CD4-positive, alpha-beta memory T cell (primary cell): ENCODE results near the gene NACA. TPM values are rescaled to one million over a fixed set of nuclear protein-coding genes. Genes with fewer than 3 reads are reported as not detected.
"Not testable (repeated sequence)": the region's sequence is repeated elsewhere in the genome, so short reads cannot be mapped to it uniquely, and the experiment has no call there.

ENCODE experiments used
- CTCF ChIA-PET: fragments of 350-600 bp; sonication (Branson Sonifier 250); formaldehyde crosslinking; loops from one replicate; lab custom pipeline; 2021; ENCODE audit warnings: inconsistent platforms; ENCODE audit not compliant: partially characterized antibody; lab: Charles Lee
- POLR2A ChIA-PET: fragments of 350-600 bp; sonication (Branson Sonifier 250); formaldehyde crosslinking; loops from one replicate; lab custom pipeline; 2021; ENCODE audit not compliant: partially characterized antibody; lab: Charles Lee
- DNase-seq, 5 donors: peaks; one replicate each; pipeline versions ENCODE4 v3.0.0 to v3.0.0-alpha.2; 2020 to 2022; ENCODE audit warnings: mixed read lengths in 1 of 5
- H3K27ac ChIP-seq: one replicate; pipeline ENCODE4 v1.7.0; 2013; ENCODE audit warnings: low read depth, low read length
- H3K27me3 ChIP-seq: 2 replicates; pipeline ENCODE4 v1.7.0; 2013; ENCODE audit warnings: mild to moderate bottlenecking, low read length, moderate library complexity; ENCODE audit not compliant: insufficient read depth
- H3K36me3 ChIP-seq: 2 replicates; pipeline ENCODE4 v1.7.0; 2013; ENCODE audit warnings: mild to moderate bottlenecking, low read length, moderate library complexity; ENCODE audit not compliant: insufficient read depth
- H3K4me1 ChIP-seq: 2 replicates; pipeline ENCODE4 v1.7.0; 2013; ENCODE audit warnings: mild to moderate bottlenecking, low read length, moderate library complexity; ENCODE audit not compliant: insufficient read depth
- H3K4me3 ChIP-seq, 2 donors: one replicate each; pipeline ENCODE4 v1.7.0; 2013; ENCODE audit warnings: low read length in 2 of 2, mild to moderate bottlenecking in 1 of 2
- H3K9me3 ChIP-seq, 2 donors: one replicate each; pipeline ENCODE4 v1.7.0; 2013; ENCODE audit warnings: low read length in 2 of 2, control low read depth in 1 of 2; ENCODE audit not compliant: control insufficient read depth in 1 of 2
- H3K27ac Mint-ChIP-seq, 7 donors: one replicate each; pipeline ENCODE4 v1.8.0; 2020 to 2021; ENCODE audit warnings: mixed read lengths in 7 of 7, mild to moderate bottlenecking in 6 of 7, inconsistent platforms in 3 of 7, moderate library complexity in 3 of 7
- H3K27me3 Mint-ChIP-seq, 2 donors: one replicate each; pipeline ENCODE4 v1.8.0; 2020 to 2021; ENCODE audit warnings: mixed read lengths in 2 of 2
- H3K36me3 Mint-ChIP-seq, 2 donors: one replicate each; pipeline ENCODE4 v1.8.0; 2020 to 2021; ENCODE audit warnings: mixed read lengths in 2 of 2, inconsistent platforms in 1 of 2, mild to moderate bottlenecking in 1 of 2
- H3K4me1 Mint-ChIP-seq, 4 donors: one replicate each; pipeline ENCODE4 v1.8.0; 2020 to 2021; ENCODE audit warnings: mixed read lengths in 4 of 4, mild to moderate bottlenecking in 1 of 4
- H3K4me3 Mint-ChIP-seq, 8 donors: one replicate each; pipeline ENCODE4 v1.8.0; 2020 to 2021; ENCODE audit warnings: mixed read lengths in 8 of 8, mild to moderate bottlenecking in 7 of 8, moderate library complexity in 6 of 8, inconsistent platforms in 3 of 8
- H3K9me3 Mint-ChIP-seq, 8 donors: one replicate each; pipeline ENCODE4 v1.8.0; 2020 to 2021; ENCODE audit warnings: mixed read lengths in 8 of 8, mild to moderate bottlenecking in 5 of 8, inconsistent platforms in 3 of 8, moderate library complexity in 1 of 8
- intact Hi-C: fragments of 100-400 bp; cut with micrococcal nuclease; formaldehyde crosslinking; loops from one replicate; pipeline ENCODE4 v1.15.1; 2023
- polyA plus RNA-seq, 2 donors: library from polyadenylated mRNA; unstranded; fragments of 300-500 nt; fragmentation: Illumina TruSeq; gene quantifications; one replicate each; pipeline ENCODE4 v1.2.3, GENCODE V29; 2021
- total RNA-seq, 2 experiments: library from RNA; stranded (reverse); gene quantifications; one replicate each; pipeline ENCODE4 v1.2.3, GENCODE V29; 2021

NACA gene
- total and polyA plus RNA-seq, 4 experiments from 2014 or later: 1,025 to 1,255 (median 1,184) TPM

DNA sequence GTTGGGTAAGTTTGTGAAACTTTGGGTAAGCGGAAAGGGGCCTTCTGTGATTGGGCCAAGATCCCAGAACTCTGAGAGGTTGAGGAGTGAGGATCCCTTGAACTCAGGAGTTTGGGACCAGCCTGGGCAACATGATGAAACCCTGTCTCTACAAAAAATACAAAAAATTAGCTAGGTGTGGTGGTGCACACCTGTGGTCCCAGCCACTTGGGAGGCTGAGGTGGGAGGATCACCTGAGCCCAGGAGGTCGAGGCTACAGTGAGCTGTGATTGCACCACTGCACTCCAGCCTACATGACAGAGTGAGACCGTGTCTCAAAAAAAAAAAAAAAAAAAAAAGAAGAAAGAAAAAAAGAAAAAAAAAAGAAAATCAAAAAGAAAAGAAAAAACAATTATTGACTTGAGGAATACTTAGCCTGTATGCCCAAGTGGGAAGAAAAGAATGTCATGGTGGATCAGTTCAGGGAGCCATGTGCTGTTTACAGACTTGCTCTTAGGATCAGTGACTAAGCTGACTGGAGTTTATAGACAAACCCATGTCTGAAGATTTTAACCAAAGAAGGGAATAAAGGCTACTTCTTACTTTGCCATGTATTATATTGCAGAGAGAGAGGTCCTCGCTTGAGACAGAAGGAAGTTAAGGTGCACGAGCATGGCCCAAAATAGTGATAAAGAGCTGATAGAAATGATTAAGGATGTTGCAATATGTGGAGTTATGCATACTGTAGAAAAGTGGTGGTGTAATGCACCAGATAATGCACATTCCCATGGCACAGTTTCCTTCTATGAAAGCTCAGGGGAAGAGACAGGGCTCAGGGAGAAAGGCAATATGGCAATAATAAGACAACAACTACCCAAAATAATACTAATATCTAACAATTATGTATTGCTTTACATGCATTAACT is 38.9 kb upstream of the NACA start:
- Mint-ChIP-seq H3K36me3 (no peaks in the 10 kb centered on the region), H3K4me3 (no peak overlapping the region), H3K27ac (no peak overlapping the region), H3K27me3 (peaks cover 2% of the 10 kb centered on the region in 2 donors), H3K4me1 (no peaks in the 10 kb centered on the region), H3K9me3 (peaks cover 0 to under 1% (median under 1%) of the 10 kb centered on the region in 8 donors)
- Histone ChIP-seq H3K27me3 (no peaks in the 10 kb centered on the region), H3K4me1 (no peaks in the 10 kb centered on the region), H3K27ac (no peak overlapping the region), H3K4me3 (no peak overlapping the region), H3K36me3 (no peaks in the 10 kb centered on the region), H3K9me3 (no peaks in the 10 kb centered on the region)
- ChIA-PET CTCF (interaction anchor here (1.1 to 11.8 kb wide), 2 partner anchors 15 to 224 kb away, joined by 3 to 102 read pairs; no protein-coding TSS in a partner anchor), POLR2A (interaction anchor here (0.6 kb wide), 1 partner anchor 81 kb away, joined by 3 read pairs; no protein-coding TSS in a partner anchor)
- no peak for DNase-seq
- intact Hi-C loops: no loop called here

DNA sequence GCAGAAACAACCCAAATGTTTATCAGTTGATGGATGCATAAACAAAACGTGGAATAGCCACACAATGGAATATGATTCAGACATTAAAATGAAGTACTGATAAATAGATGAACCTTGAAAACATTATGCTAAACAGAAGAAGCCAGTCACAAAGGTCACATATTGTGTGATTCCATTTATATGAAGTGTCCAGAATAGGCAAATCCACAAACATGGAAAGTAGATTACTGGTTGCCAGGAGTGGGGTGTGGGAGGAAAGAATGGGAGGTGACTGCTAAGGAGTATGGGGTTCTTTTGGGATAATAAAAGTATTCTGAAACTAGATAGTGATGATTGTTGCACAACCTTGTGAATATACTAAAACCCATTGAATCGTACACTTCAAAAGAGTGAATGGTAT is 36.7 kb upstream of the NACA start:
- Histone ChIP-seq H3K27me3 (no peaks in the 10 kb centered on the region), H3K27ac (no peak overlapping the region), H3K9me3 (no peaks in the 10 kb centered on the region), H3K36me3 (no peaks in the 10 kb centered on the region), H3K4me1 (no peaks in the 10 kb centered on the region), H3K4me3 (no peak overlapping the region)
- peaks cover 0 to 5% (median 2%) of the 10 kb centered on the region in 4 donors for H3K4me1 Mint-ChIP-seq
- no peak overlapping the region for H3K4me3 Mint-ChIP-seq
- CTCF ChIA-PET: interaction anchor here (0.5 to 11.8 kb wide), 3 partner anchors 226 to 546 kb away, joined by 3 to 102 read pairs (median 3); no protein-coding TSS in a partner anchor
- H3K9me3 Mint-ChIP-seq: peaks cover 0 to 9% (median 4%) of the 10 kb centered on the region in 8 donors
- H3K27me3 Mint-ChIP-seq: peaks cover 2% of the 10 kb centered on the region in 2 donors
- H3K36me3 Mint-ChIP-seq: peaks cover 0 to 5% of the 10 kb centered on the region in 2 donors
- H3K27ac Mint-ChIP-seq: no peak overlapping the region
- no peak for DNase-seq
- intact Hi-C loops: no loop called here
- POLR2A ChIA-PET: no interaction called here

DNA sequence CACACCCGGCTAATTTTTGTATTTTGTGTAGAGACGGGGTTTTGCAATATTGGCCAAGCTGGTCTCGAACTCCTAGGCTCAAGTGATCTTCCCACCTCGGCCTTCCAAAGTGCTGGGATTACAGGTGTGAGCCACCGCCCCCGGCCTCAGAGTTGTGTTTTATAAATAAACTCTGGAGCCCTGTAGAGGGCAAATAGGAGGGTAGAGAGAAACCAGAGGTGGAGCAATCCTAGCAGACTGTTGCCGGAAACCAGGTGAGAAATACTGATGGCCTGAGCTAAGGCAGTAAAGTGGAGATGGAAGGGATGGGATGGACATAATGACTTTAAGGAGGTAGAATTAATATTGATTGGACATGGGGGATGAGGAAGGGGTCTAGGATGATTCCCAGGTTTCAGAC is 35.4 kb upstream of the NACA start:
- Mint-ChIP-seq H3K9me3 (peaks cover 0 to 9% (median 4%) of the 10 kb centered on the region in 8 donors), H3K27ac (no peak overlapping the region), H3K36me3 (peaks cover 0 to 5% of the 10 kb centered on the region in 2 donors), H3K4me3 (no peak overlapping the region), H3K4me1 (peaks cover 0 to 5% (median 2%) of the 10 kb centered on the region in 4 donors), H3K27me3 (peaks cover 2% of the 10 kb centered on the region in 2 donors)
- Histone ChIP-seq H3K4me3 (no peak overlapping the region), H3K27me3 (no peaks in the 10 kb centered on the region), H3K9me3 (no peaks in the 10 kb centered on the region), H3K36me3 (no peaks in the 10 kb centered on the region), H3K4me1 (no peaks in the 10 kb centered on the region), H3K27ac (no peak overlapping the region)
- no peak for DNase-seq
- ChIA-PET POLR2A (no interaction called here), CTCF (interaction anchor here (1.1 to 11.8 kb wide), 4 partner anchors 227 to 351 kb away, joined by 4 to 102 read pairs (median 14); no protein-coding TSS in a partner anchor)
- intact Hi-C loops: no loop called here

DNA sequence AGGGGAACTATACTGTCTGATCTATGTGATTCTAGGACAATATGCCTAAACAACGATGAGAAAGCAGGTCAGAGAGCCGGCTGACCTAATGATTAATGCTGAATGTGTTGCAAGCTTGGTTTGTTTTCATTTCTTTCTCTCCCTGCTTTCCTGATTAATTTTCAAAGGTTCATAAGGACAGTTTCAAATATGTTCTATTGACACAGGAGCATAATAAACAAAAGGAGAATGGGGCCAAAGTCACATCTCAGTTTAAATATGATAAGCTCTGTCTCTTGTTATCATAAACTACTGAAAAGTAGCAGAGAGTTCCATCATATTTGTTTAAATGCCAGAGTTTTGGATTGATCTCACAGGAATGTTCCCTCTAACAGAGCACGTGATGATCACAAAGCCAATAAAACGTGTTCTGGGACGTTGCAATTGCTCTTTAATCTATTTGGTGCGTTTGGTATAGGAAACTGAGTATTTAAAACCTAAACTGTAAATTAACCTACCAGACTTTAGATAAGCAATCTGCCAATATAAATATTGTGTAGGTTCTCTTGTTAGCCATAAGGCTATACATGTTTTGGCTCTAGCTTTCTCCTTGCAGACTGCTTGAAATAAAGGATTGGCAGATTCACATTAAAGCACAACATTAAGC is 34.3 kb upstream of the NACA start:
- intact Hi-C loops: loop anchor here (5.0 to 10.0 kb wide), 2 partner anchors 248 to 475 kb away; partner anchors contain the start of gene ZBTB39
- no peak overlapping the region for H3K4me3 ChIP-seq
- H3K36me3 ChIP-seq: no peaks in the 10 kb centered on the region
- DNase-seq: no peak
- H3K27me3 Mint-ChIP-seq: peaks cover 2% of the 10 kb centered on the region in 2 donors
- no peak overlapping the region for H3K27ac ChIP-seq
- no peaks in the 10 kb centered on the region for H3K27me3 ChIP-seq
- no peak overlapping the region for H3K4me3 Mint-ChIP-seq
- H3K4me1 ChIP-seq: no peaks in the 10 kb centered on the region
- no peak overlapping the region for H3K27ac Mint-ChIP-seq
- peaks cover 0 to 9% (median 4%) of the 10 kb centered on the region in 8 donors for H3K9me3 Mint-ChIP-seq
- H3K4me1 Mint-ChIP-seq: peaks cover 0 to 5% (median 2%) of the 10 kb centered on the region in 4 donors
- POLR2A ChIA-PET: interaction anchor here (0.9 kb wide), 1 partner anchor 353 kb away, joined by 4 read pairs; no protein-coding TSS in a partner anchor
- no peaks in the 10 kb centered on the region for H3K9me3 ChIP-seq
- CTCF ChIA-PET: interaction anchor here (0.6 to 11.8 kb wide), 9 partner anchors 12 to 353 kb away, joined by 3 to 102 read pairs (median 5); partner anchors contain the start of gene ZBTB39
- peaks cover 0 to 5% of the 10 kb centered on the region in 2 donors for H3K36me3 Mint-ChIP-seq

DNA sequence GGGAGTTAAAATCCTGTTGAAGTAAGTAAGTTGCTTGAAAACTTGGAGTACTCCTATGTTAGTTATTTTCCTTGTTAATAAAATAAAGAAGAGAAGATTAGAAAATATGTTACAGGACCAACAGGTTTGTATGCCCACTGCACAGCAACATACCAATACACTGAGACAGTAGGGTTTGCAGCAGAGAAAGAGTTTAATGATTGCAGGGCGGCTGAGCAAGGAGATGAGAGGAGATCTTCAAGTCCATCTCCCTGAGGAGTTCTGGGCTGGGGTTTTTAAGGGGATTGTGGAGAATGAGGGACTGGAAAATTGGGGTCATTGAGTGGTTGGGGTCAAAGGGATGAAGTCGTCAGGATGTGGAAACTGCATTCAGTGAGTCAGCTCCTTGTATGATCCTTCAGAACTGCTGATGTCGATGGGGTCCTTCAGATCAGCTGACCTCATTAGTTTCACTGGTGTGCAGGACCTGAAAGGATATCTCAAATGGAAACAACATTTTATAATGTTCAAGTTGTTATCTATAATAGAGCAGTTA is 33.7 kb upstream of the NACA start:
- Mint-ChIP-seq H3K36me3 (peaks cover 0 to 5% of the 10 kb centered on the region in 2 donors), H3K27ac (no peak overlapping the region), H3K4me3 (no peak overlapping the region), H3K9me3 (peaks cover 0 to 9% (median 4%) of the 10 kb centered on the region in 8 donors), H3K27me3 (peaks cover 2% of the 10 kb centered on the region in 2 donors), H3K4me1 (peaks cover 0 to 5% (median 2%) of the 10 kb centered on the region in 4 donors)
- Histone ChIP-seq H3K9me3 (no peaks in the 10 kb centered on the region), H3K27ac (no peak overlapping the region), H3K4me1 (no peaks in the 10 kb centered on the region), H3K4me3 (no peak overlapping the region), H3K27me3 (no peaks in the 10 kb centered on the region), H3K36me3 (no peaks in the 10 kb centered on the region)
- intact Hi-C loops: loop anchor here (5.0 to 10.0 kb wide), 2 partner anchors 249 to 476 kb away; partner anchors contain the start of gene ZBTB39
- no peak for DNase-seq
- ChIA-PET POLR2A (interaction anchor here (0.9 kb wide), 1 partner anchor 354 kb away, joined by 4 read pairs; no protein-coding TSS in a partner anchor), CTCF (interaction anchor here (0.8 to 11.8 kb wide), 11 partner anchors 11 to 365 kb away, joined by 3 to 102 read pairs (median 6); partner anchors contain the start of genes STAT6 and ZBTB39)

DNA sequence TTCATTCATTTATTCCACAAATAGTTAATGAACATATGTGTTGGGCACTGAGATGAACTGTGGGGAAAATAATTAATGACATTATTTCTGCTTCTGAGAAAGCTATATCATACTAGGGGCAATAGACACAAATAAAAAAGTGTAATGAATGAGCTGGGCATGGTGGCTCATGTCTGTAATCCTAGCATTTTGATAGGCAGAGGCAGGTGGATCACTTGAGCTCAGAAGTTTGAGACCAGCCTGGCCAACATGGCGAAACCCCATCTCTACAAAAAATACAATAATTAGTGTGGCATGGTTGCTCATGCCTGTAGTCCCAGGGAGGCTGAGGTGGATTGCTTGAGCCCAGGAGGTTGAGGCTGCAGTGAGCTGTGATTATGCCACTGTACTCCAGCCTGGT is 32.9 kb upstream of the NACA start:
- not testable (repeated sequence) for H3K36me3 ChIP-seq, H3K4me1 ChIP-seq, H3K9me3 Mint-ChIP-seq, H3K27me3 ChIP-seq, H3K4me1 Mint-ChIP-seq, H3K27ac Mint-ChIP-seq, H3K36me3 Mint-ChIP-seq, H3K9me3 ChIP-seq, DNase-seq, H3K4me3 Mint-ChIP-seq, H3K27me3 Mint-ChIP-seq, H3K27ac ChIP-seq, H3K4me3 ChIP-seq
- intact Hi-C loops: loop anchor here (1.0 to 10.0 kb wide), 6 partner anchors 229 to 477 kb away; partner anchors contain the start of gene ZBTB39
- CTCF ChIA-PET: interaction anchor here (0.8 to 11.8 kb wide), 12 partner anchors 10 to 366 kb away, joined by 3 to 102 read pairs (median 6); partner anchors contain the start of genes STAT6 and ZBTB39
- POLR2A ChIA-PET: interaction anchor here (1.4 kb wide), 1 partner anchor 354 kb away, joined by 6 read pairs; no protein-coding TSS in a partner anchor
